NCI-H1930 (cell line): Measurements from ENCODE around the gene MKS1.

Experiments used
- DNase-seq, 2 experiments: peaks; one replicate each; lab custom pipeline; 2025; lab: John Stamatoyannopoulos, UW

Gene MKS1

GRCh38 chr17:58161566-58161965, 57.5 kb downstream of the MKS1 start:
- no peak for DNase-seq

GRCh38 chr17:58158181-58158580, 60.9 kb downstream of the MKS1 start:
- no peak for DNase-seq

GRCh38 chr17:58156839-58157803, 61.9 kb downstream of the MKS1 start:
- peak in 1 of 2 experiments; percentile 50 for DNase-seq
